NCI-H1694 (cell line): ENCODE measurements around the gene ATP2B2.

Source experiments
- DNase-seq: peaks from one replicate; lab custom pipeline; 2025; lab: John Stamatoyannopoulos, UW

The ATP2B2 gene

DNA sequence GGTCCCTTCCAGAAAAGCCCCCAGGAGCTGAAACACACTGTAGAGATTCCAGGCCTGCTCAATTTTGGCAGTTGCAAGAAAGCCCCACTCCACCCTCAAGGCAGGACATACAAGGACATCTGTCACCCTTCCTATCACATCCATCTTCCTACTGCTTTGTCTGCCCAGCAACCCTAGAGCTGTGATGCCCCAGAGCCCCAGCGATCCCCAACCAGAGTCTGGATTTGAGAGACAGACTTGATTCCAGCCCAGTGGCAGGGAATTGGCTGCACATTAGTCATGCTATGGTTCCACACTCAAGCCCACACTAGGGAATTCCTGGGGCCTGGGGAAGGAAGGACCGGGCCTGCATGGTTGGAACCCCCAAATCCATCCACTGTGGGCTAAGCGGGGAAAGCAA lies 56.8 kb downstream of the ATP2B2 start:
- DNase-seq: no peak

DNA sequence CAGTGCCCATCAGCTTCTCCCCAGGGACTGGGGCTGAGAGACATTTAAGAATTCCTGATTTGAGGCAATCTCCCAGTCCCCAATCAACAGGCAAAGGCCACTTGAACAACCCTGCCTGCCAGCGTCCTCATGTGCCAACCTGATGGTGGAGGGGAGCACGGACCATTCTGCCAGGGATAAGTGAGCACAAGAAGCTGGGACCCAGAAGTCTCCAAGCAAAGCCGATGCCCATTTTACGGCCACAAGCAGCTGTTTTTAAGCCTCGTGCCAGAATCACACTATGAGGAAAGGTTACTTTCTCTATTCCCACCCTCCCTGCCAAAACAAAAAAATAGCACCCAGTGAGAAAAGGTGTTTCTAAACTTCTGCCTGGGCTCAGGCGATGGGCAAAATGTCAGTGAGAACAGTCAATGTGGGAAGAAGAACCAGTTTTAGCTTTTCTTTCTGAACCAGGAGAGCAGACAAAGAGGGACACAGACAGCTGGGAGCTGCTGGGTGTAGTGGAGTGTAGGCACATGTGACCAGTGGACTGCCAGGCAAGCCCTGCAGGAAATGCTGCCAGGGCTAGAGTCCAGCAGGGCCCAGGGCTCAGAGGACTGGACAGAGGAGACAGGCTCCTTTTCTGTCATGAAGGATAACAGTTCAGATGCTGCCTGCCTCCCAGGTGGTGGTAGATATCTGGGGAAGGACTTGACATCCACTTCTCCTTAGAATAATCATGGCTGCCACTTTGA lies 57.7 kb downstream of the ATP2B2 start:
- no peak for DNase-seq

GRCh38 chr3:10447110-10447509 lies 58.3 kb downstream of the ATP2B2 start:
- DNase-seq: no peak

- no peak for DNase-seq
Observed at GRCh38 chr3:10445561-10446175, 59.7 kb downstream of the ATP2B2 start.

DNA sequence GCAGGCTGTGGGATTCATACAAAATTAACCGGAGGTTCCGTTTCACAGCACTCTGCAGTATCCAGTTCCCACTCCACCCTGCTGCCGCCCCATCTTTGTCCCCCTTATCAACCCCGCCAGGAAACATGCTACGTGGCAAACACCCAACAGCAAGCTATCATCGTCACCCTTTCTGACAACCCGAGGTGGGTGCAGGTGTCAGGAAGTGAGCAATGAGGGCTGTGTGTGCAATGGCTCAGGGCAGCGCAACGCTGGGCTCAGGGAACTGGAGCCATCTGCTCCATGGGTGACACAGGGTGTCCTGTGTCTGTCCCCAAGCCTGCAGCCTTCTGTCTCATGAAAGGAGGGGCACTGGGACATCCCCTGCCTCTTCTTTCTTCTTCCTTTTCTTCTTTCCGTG lies 60.9 kb downstream of the ATP2B2 start:
- DNase-seq: no peak

DNA sequence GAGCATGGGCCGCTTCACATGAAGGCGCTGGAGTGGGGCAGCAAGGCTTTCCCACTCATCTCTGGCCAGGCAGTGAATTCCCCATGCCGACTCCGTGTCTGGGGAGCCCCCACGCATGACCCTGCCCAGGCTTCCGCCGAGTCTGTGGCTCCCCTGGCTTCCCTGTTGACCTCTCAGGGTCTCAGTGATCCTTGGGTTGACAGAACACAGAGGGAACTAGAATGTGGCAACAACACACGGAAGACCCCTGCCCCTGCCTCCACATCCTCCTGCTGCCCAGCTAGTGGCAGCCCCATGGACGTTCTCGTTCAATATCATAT lies 61.3 kb downstream of the ATP2B2 start:
- DNase-seq: no peak

DNA sequence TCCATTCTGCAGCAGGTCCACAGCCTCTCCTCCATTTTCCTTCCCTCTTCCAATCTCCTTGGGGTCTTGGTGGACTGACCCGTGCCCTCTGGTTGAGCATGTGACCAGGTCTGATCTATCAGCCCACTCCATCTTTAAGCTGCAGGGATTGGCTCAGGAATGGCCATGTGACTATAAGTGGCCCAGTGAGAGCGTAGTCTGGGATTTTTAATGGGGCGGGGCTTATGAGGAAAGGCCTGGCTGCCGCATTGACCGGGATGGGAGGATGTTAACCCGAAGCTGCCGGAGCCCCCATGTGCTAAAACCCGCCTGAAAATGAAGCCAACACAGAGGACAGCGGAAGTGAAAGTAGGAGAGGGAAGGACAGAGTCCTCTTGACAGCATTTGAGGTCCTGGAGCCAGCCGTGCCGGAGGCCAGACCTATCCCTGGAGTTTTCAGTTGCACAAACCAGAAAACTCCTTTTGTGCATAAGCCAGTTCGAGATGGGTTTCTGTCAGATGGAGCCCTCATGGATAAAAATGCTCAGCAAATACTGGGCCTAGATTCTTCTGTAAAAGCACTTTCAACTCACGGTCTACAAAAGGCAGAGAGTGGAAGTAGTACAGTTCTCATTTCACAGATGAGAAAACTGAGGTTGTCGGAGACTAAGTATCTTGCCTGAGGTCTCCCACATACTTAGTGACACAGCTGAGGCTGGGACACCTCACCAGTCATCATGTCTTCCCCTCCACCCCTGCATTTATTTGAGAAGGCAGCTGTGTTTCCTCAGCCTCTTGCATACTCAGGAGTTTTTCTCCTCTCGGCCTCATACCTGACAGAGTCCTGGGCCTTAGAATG lies 61.9 kb downstream of the ATP2B2 start:
- no peak for DNase-seq

- DNase-seq: no peak
Observed at GRCh38 chr3:10442151-10442795, 63.1 kb downstream of the ATP2B2 start.

DNA sequence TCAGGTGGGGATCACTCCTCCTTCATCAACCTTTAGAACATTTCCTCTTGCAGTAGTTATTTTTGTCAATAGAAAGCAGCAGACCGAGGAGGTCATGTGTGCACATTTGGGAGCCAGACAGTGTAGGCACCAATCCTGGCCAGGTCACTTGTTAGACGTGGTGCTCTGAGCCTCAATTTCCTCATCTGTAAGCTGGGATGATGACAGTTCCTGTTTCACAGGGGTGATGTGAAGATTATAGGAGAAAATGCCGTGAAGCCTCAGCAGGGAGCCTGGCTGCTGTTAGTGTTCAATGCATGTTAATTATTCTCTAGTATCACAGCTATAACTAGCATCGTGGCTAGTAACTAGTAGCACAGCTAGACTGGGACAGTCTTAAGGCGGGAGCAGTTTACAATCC lies 64.7 kb downstream of the ATP2B2 start:
- no peak for DNase-seq

DNA sequence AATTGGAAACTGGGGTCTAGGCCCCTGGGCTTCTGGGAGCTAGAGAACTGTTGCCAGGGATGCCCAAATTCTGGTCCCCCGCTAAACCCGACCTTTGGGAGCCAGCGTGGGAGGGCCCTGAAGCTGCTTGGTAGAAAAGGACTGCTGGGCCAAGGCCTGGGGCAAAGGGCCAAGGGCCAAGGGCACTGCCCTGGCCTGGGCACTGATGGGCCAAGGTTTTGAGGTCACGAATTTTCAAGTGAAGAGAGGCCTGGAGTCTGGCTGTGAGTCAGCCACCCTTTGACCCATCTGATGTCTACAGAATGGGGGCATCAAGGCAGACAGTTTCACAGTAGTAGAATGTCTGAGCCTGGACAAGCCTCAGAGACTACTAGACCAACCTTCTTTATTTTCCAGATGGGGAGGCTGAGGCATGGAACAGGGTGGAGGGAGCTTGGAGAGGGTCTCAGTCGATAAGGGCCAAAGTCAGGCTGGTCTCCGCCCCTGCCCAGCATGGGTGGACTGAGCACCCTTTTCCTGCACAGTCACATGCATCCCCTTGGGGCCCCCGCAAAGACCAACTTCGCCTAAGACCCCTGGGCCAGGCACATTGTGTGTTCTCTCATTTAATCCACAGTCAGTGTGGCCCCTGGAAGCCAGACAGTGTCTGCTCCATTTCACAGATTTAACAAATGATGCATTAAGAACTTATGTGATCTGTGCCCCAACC lies 66.3 kb downstream of the ATP2B2 start:
- no peak for DNase-seq

DNA sequence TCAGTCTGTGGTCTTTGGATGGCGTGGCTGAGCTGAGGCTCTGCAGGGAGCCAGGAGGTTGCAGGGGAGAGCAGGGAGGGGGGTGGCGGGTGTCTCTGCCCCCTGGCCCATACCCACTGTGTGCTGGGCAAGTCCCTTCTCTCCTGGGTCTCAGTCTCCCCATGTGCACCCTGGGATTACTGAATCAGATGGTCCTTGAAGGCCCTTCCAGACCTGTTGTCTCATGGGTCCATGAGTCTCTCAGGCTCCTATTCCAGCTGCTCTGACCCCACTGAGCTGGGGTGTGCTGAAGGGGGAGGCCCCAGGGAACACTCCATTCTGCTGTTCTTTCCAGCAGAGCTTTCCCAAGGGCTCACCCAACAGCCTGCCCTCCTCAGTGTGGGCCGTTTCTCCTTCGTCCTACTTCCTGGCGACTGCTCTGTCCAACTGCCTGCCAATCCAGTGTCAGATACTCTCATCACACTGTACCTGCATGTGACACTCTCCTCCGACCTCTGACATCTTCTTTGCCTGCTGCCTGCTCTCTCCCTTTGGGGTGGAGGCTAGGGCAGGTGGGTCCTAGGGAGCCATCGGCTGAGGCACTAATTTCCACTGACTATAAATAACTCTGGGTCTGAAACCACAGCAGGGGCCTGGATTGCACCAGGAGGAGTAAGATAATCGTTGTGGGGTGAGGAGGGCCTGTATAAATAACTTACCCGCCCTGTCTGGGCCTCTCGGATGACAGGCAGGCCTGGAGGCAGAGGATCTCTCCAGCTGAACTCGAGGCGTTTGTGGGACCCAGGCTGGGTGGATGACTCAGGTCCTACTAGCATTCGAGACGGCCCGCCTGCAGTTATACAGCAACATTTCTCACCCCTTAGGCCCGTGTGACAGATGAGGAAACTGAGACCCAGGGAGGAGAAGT lies 67.1 kb downstream of the ATP2B2 start:
- no peak for DNase-seq

GRCh38 chr3:10437272-10437994 lies 68.0 kb downstream of the ATP2B2 start:
- DNase-seq: no peak

DNA sequence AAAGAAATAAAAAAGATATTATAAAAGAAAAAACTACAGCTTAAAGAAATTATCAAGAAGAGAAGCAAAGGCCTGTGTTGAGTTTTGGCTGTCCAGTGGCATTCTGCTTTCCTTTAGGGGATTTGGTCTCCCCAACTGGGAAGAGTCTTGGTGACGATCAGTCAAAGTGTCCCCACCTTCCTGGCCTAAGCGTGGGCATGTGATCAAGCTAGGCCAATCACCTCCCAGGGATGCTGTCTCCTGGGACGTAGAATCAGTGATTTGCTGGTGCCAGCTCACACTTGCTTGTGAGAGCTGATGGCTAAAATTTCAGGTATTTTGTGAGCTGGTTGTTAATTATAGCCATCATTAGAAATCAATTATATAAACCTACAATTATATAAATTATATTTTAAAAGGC lies 69.5 kb downstream of the ATP2B2 start:
- DNase-seq: no peak

DNA sequence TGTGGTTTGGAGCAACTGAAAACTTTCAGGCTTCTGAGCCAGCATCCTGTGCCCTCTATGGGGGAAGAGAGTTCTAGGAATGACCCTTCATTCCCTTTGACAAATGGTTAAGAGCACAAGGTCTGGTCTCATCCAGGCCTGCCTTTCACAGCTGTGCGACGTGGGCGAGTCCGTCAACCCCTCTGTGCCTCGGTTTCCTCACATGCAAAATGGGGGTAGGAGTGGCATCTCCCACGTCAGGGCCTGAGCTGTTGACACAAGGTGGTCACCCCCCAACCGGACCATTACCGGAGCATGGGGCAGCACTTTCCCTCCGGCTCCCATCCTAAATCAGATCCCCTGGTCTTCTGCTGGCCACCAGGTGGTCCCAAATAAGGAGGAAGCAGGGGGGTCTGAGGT lies 70.4 kb downstream of the ATP2B2 start:
- DNase-seq: no peak

- DNase-seq: no peak
Observed at GRCh38 chr3:10434144-10434937, 71.0 kb downstream of the ATP2B2 start.

- DNase-seq: no peak
Observed at GRCh38 chr3:10432931-10433330, 72.5 kb downstream of the ATP2B2 start.

DNA sequence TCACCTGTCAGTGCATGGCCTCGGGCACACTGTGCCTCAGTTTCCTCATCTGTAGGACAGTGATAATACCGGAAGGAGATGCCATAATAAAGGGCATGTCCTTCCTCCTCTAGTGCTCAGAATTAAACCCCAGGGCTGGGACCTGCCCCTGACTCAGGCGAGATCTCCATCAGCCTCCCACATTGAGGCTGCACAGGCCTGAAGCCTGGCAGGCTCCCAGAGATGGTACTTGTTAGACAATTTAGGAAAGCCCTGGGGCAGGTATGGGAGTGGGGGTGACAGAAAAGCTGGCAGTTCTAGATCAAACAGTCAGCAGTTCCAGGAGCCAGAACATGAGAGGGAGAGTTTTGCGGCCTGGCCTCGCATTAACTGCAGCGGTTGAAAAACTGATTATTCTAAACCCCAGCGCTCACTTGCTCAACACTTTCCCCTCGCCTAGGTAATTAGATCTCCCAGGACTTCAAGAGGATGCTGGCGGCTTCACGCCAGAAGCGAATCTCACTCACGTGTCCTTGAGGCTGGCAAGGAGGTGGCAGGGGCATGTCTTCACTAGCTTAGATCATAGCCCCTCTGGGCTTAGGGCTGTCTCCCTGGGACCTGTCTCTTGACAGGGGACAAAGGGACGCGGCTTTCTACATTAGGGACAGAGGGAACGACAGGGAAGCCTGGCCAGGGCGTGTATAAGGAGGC lies 73.1 kb downstream of the ATP2B2 start:
- DNase-seq: no peak

DNA sequence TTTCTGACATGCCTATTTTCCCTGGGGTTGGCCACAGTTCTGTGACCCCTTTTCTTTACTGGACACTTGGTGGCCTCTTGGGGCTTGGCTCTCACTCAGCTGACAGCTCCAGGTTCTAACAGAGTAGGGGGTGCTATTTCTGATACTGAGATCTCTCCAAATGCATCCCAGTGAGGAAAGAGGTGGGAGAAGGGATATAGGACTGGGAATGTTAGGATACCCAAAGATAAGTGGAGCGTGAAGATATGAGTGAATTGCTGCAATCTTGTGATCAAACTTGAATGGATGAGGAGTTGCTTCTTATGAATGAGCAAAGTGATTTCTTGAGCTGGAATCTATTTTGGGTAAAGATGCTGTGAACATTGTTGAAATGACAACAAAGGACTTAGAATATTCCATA lies 74.6 kb downstream of the ATP2B2 start:
- DNase-seq: no peak
